ENCODE results near the gene RAB1B.

RAB1B gene

GRCh38 chr11:66268244-66268951, at the start of gene RAB1B:
RAB1B (plus strand) TSS chr11:66268639; CDS start chr11:66268680, 41 bp downstream.
- Histone ChIP-seq H3K36me3 (ENCODE audit: insufficient read depth, low read length) (peaks cover 10% of the 10 kb centered on the region; the same call in 1 of the 2 replicates), H3K9ac (ENCODE audit: low read depth, low read length) (peak within 1 kb of the TSS; percentile 82), H3K4me1 (ENCODE audit: insufficient read depth, low read length) (no peaks in the 10 kb centered on the region), H3K9me3 (ENCODE audit: control insufficient read depth, insufficient read depth, low read length) (no peaks in the 10 kb centered on the region)

DNA sequence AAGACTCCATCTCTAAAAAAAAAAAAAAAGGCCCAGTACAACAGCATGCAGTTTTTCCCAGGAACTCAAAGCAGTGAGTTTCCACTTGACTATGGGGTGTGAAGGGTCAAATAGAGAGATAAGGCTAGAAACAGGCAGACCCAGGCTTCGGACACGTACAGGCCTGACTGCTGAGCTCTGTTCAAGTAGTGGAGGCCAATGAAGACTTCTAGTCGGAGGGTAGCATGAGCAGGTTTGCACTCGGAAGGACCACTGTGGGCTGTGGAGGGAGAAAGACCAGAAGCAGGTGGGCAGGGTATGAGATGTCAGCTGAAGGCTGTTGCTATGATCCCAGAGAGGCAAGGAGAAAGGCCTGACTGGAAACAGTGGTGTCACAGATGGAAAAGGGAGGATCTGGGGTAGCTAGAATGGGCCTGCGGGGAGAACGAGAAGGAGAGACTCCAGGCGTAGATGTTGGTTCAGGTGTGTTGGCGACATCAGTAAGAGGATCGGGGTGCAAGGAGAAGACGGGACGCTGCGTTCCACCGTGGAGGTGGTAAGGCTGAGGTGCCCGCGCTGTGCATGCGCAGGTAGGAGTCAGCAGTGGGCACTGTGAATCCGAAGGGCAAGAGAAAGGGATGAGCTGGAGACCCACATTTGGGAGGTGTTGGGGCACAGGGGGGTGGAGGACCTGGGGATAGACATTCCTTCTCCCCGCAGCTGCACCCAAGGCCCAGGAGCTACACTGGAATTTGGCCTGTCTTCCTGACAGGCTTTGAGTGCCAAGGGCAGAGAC, 49.4 kb upstream of the RAB1B start:
- no peak overlapping the region for H3K9ac ChIP-seq (ENCODE audit: low read depth, low read length)
- no peaks in the 10 kb centered on the region; the same call in 1 of the 2 replicates for H3K36me3 ChIP-seq (ENCODE audit: insufficient read depth, low read length)
- peaks cover 6% of the 10 kb centered on the region; the same call in 1 of the 2 replicates for H3K4me1 ChIP-seq (ENCODE audit: insufficient read depth, low read length)
- H3K9me3 ChIP-seq (ENCODE audit: control insufficient read depth, insufficient read depth, low read length), result no peaks in the 10 kb centered on the region

DNA sequence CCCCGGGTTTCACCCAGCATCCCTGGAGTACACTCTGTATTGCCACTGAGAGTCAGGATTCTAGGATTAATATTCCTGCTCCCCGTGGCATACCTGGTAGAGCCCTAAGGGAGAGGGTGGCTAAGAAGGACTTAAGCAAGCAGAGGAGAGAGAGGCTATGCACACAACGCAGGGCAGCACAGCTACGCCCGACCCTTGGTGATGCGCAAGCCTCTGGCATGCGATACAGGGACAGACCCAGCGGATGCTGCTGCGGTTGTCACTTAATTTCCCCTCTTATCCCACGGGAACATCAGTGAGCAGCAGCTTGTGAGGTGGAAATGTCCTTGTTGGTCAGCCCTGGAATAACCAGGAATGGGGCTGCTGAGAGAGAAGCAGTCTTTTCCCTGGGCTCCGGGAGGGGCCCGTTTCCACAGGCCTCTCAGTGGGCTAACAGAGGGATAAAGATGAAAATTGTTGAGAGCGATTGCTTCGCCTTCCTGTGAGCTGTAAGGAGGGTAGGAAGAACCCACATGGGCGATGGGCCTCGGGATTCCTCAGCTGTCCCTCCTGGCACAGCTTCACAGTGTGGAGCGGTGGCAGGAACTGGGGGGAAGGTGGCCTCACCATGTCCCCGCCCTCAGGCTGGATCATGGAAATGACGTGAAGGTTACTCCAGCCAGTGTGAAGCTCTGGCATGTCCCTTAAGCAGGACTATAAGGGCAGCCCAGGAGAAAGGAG, 48.4 kb upstream of the RAB1B start:
- Histone ChIP-seq H3K9ac (ENCODE audit: low read depth, low read length) (no peak overlapping the region), H3K9me3 (ENCODE audit: control insufficient read depth, insufficient read depth, low read length) (no peaks in the 10 kb centered on the region), H3K4me1 (ENCODE audit: insufficient read depth, low read length) (peaks cover 6% of the 10 kb centered on the region; the same call in 1 of the 2 replicates), H3K36me3 (ENCODE audit: insufficient read depth, low read length) (no peaks in the 10 kb centered on the region; the same call in 1 of the 2 replicates)

DNA sequence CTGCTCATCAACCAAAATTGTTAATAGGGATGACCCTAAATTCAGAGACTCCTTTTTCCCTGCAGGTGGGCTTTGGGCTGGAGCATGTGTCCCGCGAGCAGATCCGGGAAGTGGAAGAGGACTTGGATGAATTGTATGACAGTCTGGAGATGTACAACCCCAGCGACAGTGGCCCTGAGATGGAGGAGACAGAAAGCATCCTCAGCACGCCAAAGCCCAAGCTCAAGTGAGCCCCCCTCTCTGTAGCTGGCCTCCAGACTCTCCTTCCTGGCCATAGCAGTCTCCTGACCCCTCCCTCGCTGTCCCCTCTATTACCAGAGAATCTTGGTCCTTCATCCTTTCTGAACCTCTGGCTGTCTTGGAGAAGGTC, 47.9 kb upstream of the RAB1B start:
- Histone ChIP-seq H3K36me3 (ENCODE audit: insufficient read depth, low read length) (no peaks in the 10 kb centered on the region; the same call in 1 of the 2 replicates), H3K9me3 (ENCODE audit: control insufficient read depth, insufficient read depth, low read length) (no peaks in the 10 kb centered on the region), H3K4me1 (ENCODE audit: insufficient read depth, low read length) (peaks cover 6% of the 10 kb centered on the region; the same call in 1 of the 2 replicates), H3K9ac (ENCODE audit: low read depth, low read length) (no peak overlapping the region)

GRCh38 chr11:66221012-66221411, 47.4 kb upstream of the RAB1B start:
- H3K36me3 ChIP-seq (ENCODE audit: insufficient read depth, low read length), result no peaks in the 10 kb centered on the region; the same call in 1 of the 2 replicates
- H3K9ac ChIP-seq (ENCODE audit: low read depth, low read length), result no peak overlapping the region
- no peaks in the 10 kb centered on the region for H3K9me3 ChIP-seq (ENCODE audit: control insufficient read depth, insufficient read depth, low read length)
- H3K4me1 ChIP-seq (ENCODE audit: insufficient read depth, low read length), result peaks cover 6% of the 10 kb centered on the region; the same call in 1 of the 2 replicates

GRCh38 chr11:66221726-66222236, 46.7 kb upstream of the RAB1B start:
- Histone ChIP-seq H3K36me3 (ENCODE audit: insufficient read depth, low read length) (no peaks in the 10 kb centered on the region; the same call in 1 of the 2 replicates), H3K4me1 (ENCODE audit: insufficient read depth, low read length) (peaks cover 6% of the 10 kb centered on the region; the same call in 1 of the 2 replicates), H3K9ac (ENCODE audit: low read depth, low read length) (0 out of 2 replicates have a peak overlapping the region, but pooled peaks have one; percentile 37), H3K9me3 (ENCODE audit: control insufficient read depth, insufficient read depth, low read length) (no peaks in the 10 kb centered on the region)

DNA sequence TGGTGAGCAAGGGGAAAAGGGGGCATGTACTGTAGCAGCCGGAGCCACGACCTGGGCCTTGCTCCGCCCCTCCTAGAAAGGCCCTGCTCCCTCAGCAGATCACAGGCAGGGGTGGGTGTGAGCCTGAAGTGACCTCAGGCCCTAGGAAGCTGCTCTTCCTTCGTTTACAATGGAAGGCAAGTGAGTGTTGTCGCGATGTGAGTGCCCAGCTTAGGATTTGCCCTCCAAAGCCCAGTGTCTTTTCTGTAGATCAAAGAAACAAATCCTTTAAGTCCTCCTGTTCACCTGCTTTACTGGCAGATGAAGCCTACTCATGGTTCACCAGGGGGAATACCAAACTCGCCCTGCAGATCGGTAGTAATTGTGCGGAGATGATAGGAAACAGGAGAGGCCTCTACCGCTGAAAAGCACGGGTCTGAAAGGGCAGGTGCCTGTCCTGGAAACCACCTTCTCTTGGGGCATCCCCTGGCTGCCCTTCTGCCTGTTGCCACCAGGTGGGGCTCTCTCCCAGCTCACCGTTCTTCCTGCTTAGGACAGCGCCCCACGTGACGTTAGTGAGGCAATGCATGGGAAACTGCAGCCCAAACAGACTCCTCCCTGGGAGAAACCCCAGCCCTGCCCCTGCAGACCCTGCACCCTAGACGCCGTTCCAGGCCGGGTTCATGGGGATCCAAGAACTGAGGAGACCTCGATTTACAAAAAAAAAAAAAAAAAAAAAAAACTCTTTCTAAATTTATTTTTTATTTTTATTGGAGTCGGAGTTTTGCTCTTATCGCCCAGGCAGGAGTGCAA, 45.9 kb upstream of the RAB1B start:
- H3K9me3 ChIP-seq (ENCODE audit: control insufficient read depth, insufficient read depth, low read length), result no peaks in the 10 kb centered on the region
- peak overlapping the region; percentile 37 for H3K9ac ChIP-seq (ENCODE audit: low read depth, low read length)
- H3K4me1 ChIP-seq (ENCODE audit: insufficient read depth, low read length), result peaks cover 6% of the 10 kb centered on the region; the same call in 1 of the 2 replicates
- peaks cover under 1% of the 10 kb centered on the region; the same call in 1 of the 2 replicates for H3K36me3 ChIP-seq (ENCODE audit: insufficient read depth, low read length)

DNA sequence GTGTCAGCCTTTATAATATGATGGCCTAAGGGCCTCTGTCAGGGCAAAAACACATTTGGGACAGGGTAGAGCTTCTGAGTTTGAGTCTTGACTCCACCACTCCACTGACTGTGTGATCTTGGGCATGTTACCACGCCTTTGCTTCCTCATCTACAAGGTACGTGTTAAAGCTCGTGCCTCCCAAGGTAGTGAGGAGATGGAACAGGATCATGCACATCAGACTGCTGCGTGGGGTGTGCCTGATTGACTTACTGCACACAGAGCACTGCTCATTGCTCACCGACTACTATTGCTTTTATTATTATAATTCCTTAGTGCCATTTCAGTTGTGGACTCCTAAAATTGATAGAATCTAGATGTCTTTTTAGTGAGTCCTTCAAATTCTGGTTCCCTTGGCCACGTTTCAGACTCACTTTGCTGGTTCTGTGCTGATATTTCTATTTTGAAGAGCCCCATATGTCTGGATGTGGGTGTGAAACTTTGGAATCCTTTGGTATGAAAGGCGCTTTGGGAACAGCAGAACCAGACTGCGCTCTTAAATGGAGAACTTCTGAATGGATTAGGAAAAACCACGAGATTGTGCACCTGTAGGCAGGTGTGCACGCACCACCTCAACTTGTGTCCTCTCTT, 44.1 kb upstream of the RAB1B start:
- H3K4me1 ChIP-seq (ENCODE audit: insufficient read depth, low read length), result peaks cover 10% of the 10 kb centered on the region
- H3K9me3 ChIP-seq (ENCODE audit: control insufficient read depth, insufficient read depth, low read length), result no peaks in the 10 kb centered on the region
- H3K36me3 ChIP-seq (ENCODE audit: insufficient read depth, low read length), result peaks cover 4% of the 10 kb centered on the region; the same call in 1 of the 2 replicates
- no peak overlapping the region for H3K9ac ChIP-seq (ENCODE audit: low read depth, low read length)

- H3K36me3 ChIP-seq (ENCODE audit: insufficient read depth, low read length), result peaks cover 4% of the 10 kb centered on the region; the same call in 1 of the 2 replicates
- H3K9ac ChIP-seq (ENCODE audit: low read depth, low read length), result no peak overlapping the region
- peaks cover 10% of the 10 kb centered on the region for H3K4me1 ChIP-seq (ENCODE audit: insufficient read depth, low read length)
- no peaks in the 10 kb centered on the region for H3K9me3 ChIP-seq (ENCODE audit: control insufficient read depth, insufficient read depth, low read length)
Measured at GRCh38 chr11:66225066-66225465, 43.4 kb upstream of the RAB1B start.

DNA sequence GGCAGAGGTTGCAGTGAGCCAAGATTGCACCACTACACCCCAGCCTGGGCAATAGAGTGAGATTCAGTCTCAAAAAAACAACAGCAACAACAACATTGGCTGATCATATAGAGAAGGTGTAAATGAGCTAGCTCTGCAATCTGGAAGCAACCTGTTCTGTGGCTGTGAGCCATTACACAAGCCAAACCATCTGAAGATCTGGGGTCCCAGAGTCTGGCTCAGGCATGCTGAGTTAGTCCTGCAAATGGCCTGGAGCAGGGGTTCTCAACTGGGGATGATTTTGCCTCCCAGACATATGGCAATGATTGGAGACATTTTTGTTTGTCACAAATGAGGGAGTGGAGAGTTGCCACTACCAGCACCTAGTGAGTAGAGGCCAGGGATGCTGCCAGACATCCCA, 42.3 kb upstream of the RAB1B start:
- Histone ChIP-seq H3K36me3 (ENCODE audit: insufficient read depth, low read length) (peaks cover 4% of the 10 kb centered on the region; the same call in 1 of the 2 replicates), H3K9ac (ENCODE audit: low read depth, low read length) (no peak overlapping the region), H3K9me3 (ENCODE audit: control insufficient read depth, insufficient read depth, low read length) (no peaks in the 10 kb centered on the region), H3K4me1 (ENCODE audit: insufficient read depth, low read length) (peaks cover 10% of the 10 kb centered on the region)

DNA sequence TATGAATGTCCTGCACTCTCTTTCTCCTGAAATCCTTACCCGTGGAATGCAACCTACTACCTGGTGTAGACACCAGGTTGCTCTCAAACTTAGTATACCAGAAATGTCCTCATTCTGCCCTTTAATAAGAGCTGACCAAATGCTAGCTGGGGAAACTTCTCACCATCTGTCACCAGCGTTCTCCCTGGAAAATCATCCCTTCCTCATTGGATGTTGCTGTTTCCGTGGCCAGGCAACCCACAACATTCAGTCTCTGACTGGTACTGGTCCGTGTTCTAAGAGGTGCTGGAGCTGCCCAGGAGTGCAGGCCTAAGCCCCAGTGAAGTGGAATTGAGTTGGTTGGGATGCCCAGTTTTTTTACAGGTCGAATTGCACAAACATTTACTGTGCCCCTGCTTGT, 40.7 kb upstream of the RAB1B start:
- Histone ChIP-seq H3K9me3 (ENCODE audit: control insufficient read depth, insufficient read depth, low read length) (no peaks in the 10 kb centered on the region), H3K36me3 (ENCODE audit: insufficient read depth, low read length) (peaks cover 4% of the 10 kb centered on the region; the same call in 1 of the 2 replicates), H3K9ac (ENCODE audit: low read depth, low read length) (no peak overlapping the region), H3K4me1 (ENCODE audit: insufficient read depth, low read length) (peaks cover 4% of the 10 kb centered on the region; the same call in 1 of the 2 replicates)

- Histone ChIP-seq H3K36me3 (ENCODE audit: insufficient read depth, low read length) (peaks cover 4% of the 10 kb centered on the region; the same call in 1 of the 2 replicates), H3K9me3 (ENCODE audit: control insufficient read depth, insufficient read depth, low read length) (no peaks in the 10 kb centered on the region), H3K9ac (ENCODE audit: low read depth, low read length) (no peak overlapping the region), H3K4me1 (ENCODE audit: insufficient read depth, low read length) (peaks cover 4% of the 10 kb centered on the region; the same call in 1 of the 2 replicates)
Measured at GRCh38 chr11:66228521-66228920, 39.9 kb upstream of the RAB1B start.

DNA sequence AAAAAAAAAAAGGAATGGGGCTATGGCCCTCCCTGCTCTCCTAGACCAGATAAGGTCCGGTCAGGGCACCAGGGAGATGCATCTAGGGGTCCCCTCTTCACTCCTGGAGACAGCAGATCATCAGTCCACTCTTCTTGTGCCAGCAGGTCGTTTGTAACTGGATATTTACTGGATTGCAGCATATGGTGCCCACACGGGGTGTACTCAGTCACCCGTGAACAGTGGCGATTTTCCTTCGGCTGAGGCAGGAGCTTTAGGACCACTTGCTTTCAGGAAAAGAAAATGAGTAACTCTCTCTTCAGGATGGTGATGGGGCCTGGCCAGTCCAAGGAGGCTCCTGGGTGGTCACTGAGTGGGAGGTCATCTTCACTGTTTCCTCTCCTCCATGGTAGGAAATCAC, 38.3 kb upstream of the RAB1B start:
- peaks cover 4% of the 10 kb centered on the region; the same call in 1 of the 2 replicates for H3K4me1 ChIP-seq (ENCODE audit: insufficient read depth, low read length)
- H3K9ac ChIP-seq (ENCODE audit: low read depth, low read length), result no peak overlapping the region
- no peaks in the 10 kb centered on the region for H3K9me3 ChIP-seq (ENCODE audit: control insufficient read depth, insufficient read depth, low read length)
- peaks cover 4% of the 10 kb centered on the region; the same call in 1 of the 2 replicates for H3K36me3 ChIP-seq (ENCODE audit: insufficient read depth, low read length)
